Motor neuron (in vitro differentiated cells): ENCODE results near the gene TGOLN2. TPM values are rescaled to one million over a fixed set of nuclear protein-coding genes. Genes with fewer than 3 reads are reported as not detected.

Experiments
- ATAC-seq, 8 experiments: fragments of 200-7000 bp; cut with Tn5 transposase; replicated peaks in 6 of 8; 2 replicates each; pipeline ENCODE4 v1.8.0; 2021; ENCODE audit warnings: mild to moderate bottlenecking in 8 of 8, moderate library complexity in 8 of 8
- H3K27ac ChIP-seq, 2 donors: fragments of 250-450 bp; sonication (Bioruptor Pico); 2 replicates each; pipeline ENCODE4 v1.9.0; 2021; ENCODE audit warnings: antibody characterized with exemption in 2 of 2, mild to moderate bottlenecking in 2 of 2, moderate library complexity in 1 of 2
- H3K4me1 ChIP-seq, 2 donors: fragments of 250-450 bp; sonication (Bioruptor Pico); replicated peaks in 1 of 2; 2 replicates each; pipeline ENCODE4 v1.6.1; 2021; ENCODE audit warnings: antibody characterized with exemption in 2 of 2, mild to moderate bottlenecking in 2 of 2, moderate library complexity in 1 of 2
- H3K4me3 ChIP-seq, 5 donors: fragments of 250-450 bp; sonication (Bioruptor Pico); 2 replicates each; pipeline ENCODE4 v1.9.0; 2021; ENCODE audit warnings: antibody characterized with exemption in 5 of 5, mild to moderate bottlenecking in 5 of 5, moderate library complexity in 4 of 5
- WGBS, 10 experiments: fragments of 450-650 bp; shearing (Covaris generic); methylation state at CpG; one replicate each; pipeline ENCODE4 v1.0.0; 2022; 5-methylcytosine and 5-hydroxymethylcytosine counted together
- in situ Hi-C, 9 experiments: fragments of 400-800 bp; cut with MboI; loops; one replicate each; pipeline ENCODE4 v1.15.0; 2021; ENCODE audit warnings: low sequenced_read_pairs in 9 of 9, low pct_unique_long_range_greater_than_20kb in 2 of 9; ENCODE audit not compliant: unreplicated experiment in 9 of 9
- total RNA-seq, 8 experiments: library from RNA; unstranded; fragments of 300-600 nt; gene quantifications; 2 replicates each; pipeline versions ENCODE4 v1.2.3 to v1.2.4, GENCODE V29; 2022

Gene TGOLN2
- total RNA-seq, 8 experiments from 2014 or later, result 26.6 to 89.1 (median 50.9) TPM

GRCh38 chr2:85283641-85284040 is 44.1 kb downstream of the TGOLN2 start:
- 67 to 93% (median 87%) methylated on average over 3 of the region's 8 CpGs; no CpG with 5 or more reads in 7 of the 10 experiments for WGBS, 10 experiments
- in situ Hi-C loops, result loop anchor here (10.0 to 25.0 kb wide), 7 partner anchors 146 to 796 kb away; partner anchors contain the start of gene TCF7L1 (in 6 of the 9)
- H3K27ac ChIP-seq, result no peak overlapping the region
- ATAC-seq, result no peak
- peaks cover 13 to 19% of the 10 kb centered on the region in 2 donors for H3K4me1 ChIP-seq
- no peak overlapping the region for H3K4me3 ChIP-seq

GRCh38 chr2:85282914-85283313 is 44.9 kb downstream of the TGOLN2 start:
- 0 to 100% (median 60%) methylated on average over 1 to 6 of the region's 7 CpGs; no CpG with 5 or more reads in 3 of the 10 experiments for WGBS, 10 experiments
- no peak overlapping the region for H3K4me3 ChIP-seq
- ATAC-seq, result peak in 7 of 8 experiments; percentile 38 to 80 (median 66)
- H3K27ac ChIP-seq, result no peak overlapping the region
- H3K4me1 ChIP-seq, result peaks cover 18 to 24% of the 10 kb centered on the region in 2 donors
- in situ Hi-C loops, result loop anchor here (10.0 to 25.0 kb wide), 7 partner anchors 146 to 796 kb away; partner anchors contain the start of gene TCF7L1 (in 6 of the 9)

GRCh38 chr2:85281553-85281952 is 46.2 kb downstream of the TGOLN2 start:
- H3K4me1 ChIP-seq, result peaks cover 26 to 30% of the 10 kb centered on the region in 2 donors
- no peak for ATAC-seq
- WGBS, 10 experiments, result 60 to 100% (median 100%) methylated on average over 1 to 3 of the region's 6 CpGs; no CpG with 5 or more reads in 5 of the 10 experiments
- in situ Hi-C loops, result loop anchor here (10.0 to 25.0 kb wide), 7 partner anchors 144 to 794 kb away; partner anchors contain the start of gene TCF7L1 (in 6 of the 9)
- no peak overlapping the region for H3K27ac ChIP-seq
- H3K4me3 ChIP-seq, result no peak overlapping the region

GRCh38 chr2:85278361-85278760 is 49.4 kb downstream of the TGOLN2 start:
- Histone ChIP-seq H3K27ac (peak overlapping the region in 1 of 2 donors; percentile 30), H3K4me3 (no peak overlapping the region), H3K4me1 (peaks cover 25 to 31% of the 10 kb centered on the region in 2 donors)
- in situ Hi-C loops, result loop anchor here in 7 of 9 experiments (25.0 kb wide), 5 partner anchors 141 to 791 kb away; partner anchors contain the start of gene TCF7L1 (in 3 of the 7)
- WGBS, 10 experiments, result 6 to 100% (median 96%) methylated on average over 2 of the region's 2 CpGs; no CpG with 5 or more reads in 2 of the 10 experiments
- no peak for ATAC-seq

- Histone ChIP-seq H3K4me3 (no peak overlapping the region), H3K27ac (peak overlapping the region in 1 of 2 donors; percentile 30), H3K4me1 (peaks cover 17 to 28% of the 10 kb centered on the region in 2 donors)
- ATAC-seq, result peak; percentile 55 to 93 (median 88)
- 0 to 59% (median 42%) methylated on average over 1 to 9 of the region's 15 CpGs; no CpG with 5 or more reads in 4 of the 10 experiments for WGBS, 10 experiments
- in situ Hi-C loops, result loop anchor here in 7 of 9 experiments (25.0 kb wide), 5 partner anchors 140 to 790 kb away; partner anchors contain the start of gene TCF7L1 (in 3 of the 7)
Measured at GRCh38 chr2:85277416-85278158, 50.2 kb downstream of the TGOLN2 start.

- no peak overlapping the region for H3K27ac ChIP-seq
- WGBS, 10 experiments, result 3 to 88% (median 66%) methylated on average over 3 to 7 of the region's 14 CpGs; no CpG with 5 or more reads in 6 of the 10 experiments
- no peak overlapping the region for H3K4me3 ChIP-seq
- ATAC-seq, result peak in 3 of 8 experiments; percentile 10 to 45 (median 12)
- H3K4me1 ChIP-seq, result peaks cover 13 to 19% of the 10 kb centered on the region in 2 donors
- in situ Hi-C loops, result loop anchor here in 7 of 9 experiments (25.0 kb wide), 5 partner anchors 139 to 789 kb away; partner anchors contain the start of gene TCF7L1 (in 3 of the 7)
Measured at GRCh38 chr2:85276571-85277118, 51.1 kb downstream of the TGOLN2 start.

GRCh38 chr2:85275984-85276540 is 51.7 kb downstream of the TGOLN2 start:
- Histone ChIP-seq H3K4me3 (no peak overlapping the region), H3K4me1 (peaks cover 13 to 15% of the 10 kb centered on the region in 2 donors), H3K27ac (no peak overlapping the region)
- ATAC-seq, result peak in 2 of 8 experiments; percentile 31 to 48
- 4 to 100% (median 87%) methylated on average over 2 to 7 of the region's 9 CpGs for WGBS, 10 experiments
- in situ Hi-C loops, result loop anchor here in 7 of 9 experiments (25.0 kb wide), 5 partner anchors 139 to 789 kb away; partner anchors contain the start of gene TCF7L1 (in 3 of the 7)

- ATAC-seq, result peak in 2 of 8 experiments; percentile 32 to 33
- 26 to 92% (median 60%) methylated on average over 3 to 7 of the region's 21 CpGs; no CpG with 5 or more reads in 5 of the 10 experiments for WGBS, 10 experiments
- no peak overlapping the region for H3K27ac ChIP-seq
- H3K4me1 ChIP-seq, result peaks cover 13 to 15% of the 10 kb centered on the region in 2 donors
- H3K4me3 ChIP-seq, result no peak overlapping the region
- in situ Hi-C loops, result no loop called here
Measured at GRCh38 chr2:85273738-85274731, 53.8 kb downstream of the TGOLN2 start.

GRCh38 chr2:85272357-85272756 is 55.4 kb downstream of the TGOLN2 start:
- in situ Hi-C loops, result no loop called here
- no peak for ATAC-seq
- H3K4me3 ChIP-seq, result no peak overlapping the region
- 0 to 98% (median 77%) methylated on average over 1 to 5 of the region's 6 CpGs for WGBS, 10 experiments
- H3K27ac ChIP-seq, result no peak overlapping the region
- peaks cover 2 to 5% of the 10 kb centered on the region in 2 donors for H3K4me1 ChIP-seq

GRCh38 chr2:85269959-85270358 is 57.8 kb downstream of the TGOLN2 start:
- in situ Hi-C loops, result no loop called here
- WGBS, 10 experiments, result 0 to 100% (median 60%) methylated on average over 1 to 6 of the region's 6 CpGs; no CpG with 5 or more reads in 5 of the 10 experiments
- peak in 1 of 8 experiments; percentile 49 for ATAC-seq
- H3K4me3 ChIP-seq, result no peak overlapping the region
- H3K4me1 ChIP-seq, result peaks cover 0 to 7% of the 10 kb centered on the region in 2 donors
- no peak overlapping the region for H3K27ac ChIP-seq
